Islet precursor cell (in vitro differentiated cells): ENCODE results near the gene GBGT1.

Experiments
- DNase-seq: peaks from one replicate; pipeline ENCODE4 v3.0.0-alpha.2; 2018

Gene GBGT1

DNA sequence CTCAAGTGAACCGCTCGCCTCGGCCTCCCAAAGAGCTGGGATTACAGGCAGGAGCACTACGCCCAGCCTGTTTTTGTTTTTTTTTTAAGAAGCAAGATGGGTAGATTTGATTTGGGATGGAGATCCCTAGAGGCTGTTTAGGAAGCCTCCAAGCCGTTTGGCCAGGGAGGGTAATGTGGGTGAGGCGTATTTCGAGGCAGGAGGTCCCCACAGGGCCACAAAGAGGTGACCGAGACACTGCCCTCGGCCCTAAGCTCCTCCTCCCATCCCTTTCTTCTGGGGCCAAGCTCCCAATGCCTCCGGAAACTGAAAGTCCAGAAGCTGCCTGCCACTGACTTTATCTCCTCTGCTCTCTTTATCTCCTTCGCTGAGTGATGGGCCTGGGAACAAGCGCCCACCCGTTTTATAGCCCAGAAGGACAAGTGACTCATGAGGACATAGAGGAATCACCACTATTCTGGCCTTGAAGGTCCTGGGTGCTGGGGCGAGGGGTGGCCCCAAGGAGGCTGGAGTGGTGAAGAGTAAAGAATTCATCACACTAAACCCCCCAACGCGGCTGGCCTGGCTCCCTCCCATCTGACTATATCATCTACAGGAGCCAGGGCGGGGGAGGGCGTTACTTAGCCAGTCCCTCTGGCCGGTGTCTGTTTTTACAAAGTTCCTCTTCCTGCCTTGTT lies 40.6 kb downstream of the GBGT1 start:
- DNase-seq, result peak; percentile 89

- no peak for DNase-seq
Measured at GRCh38 chr9:133122605-133122934, 41.1 kb downstream of the GBGT1 start.

DNA sequence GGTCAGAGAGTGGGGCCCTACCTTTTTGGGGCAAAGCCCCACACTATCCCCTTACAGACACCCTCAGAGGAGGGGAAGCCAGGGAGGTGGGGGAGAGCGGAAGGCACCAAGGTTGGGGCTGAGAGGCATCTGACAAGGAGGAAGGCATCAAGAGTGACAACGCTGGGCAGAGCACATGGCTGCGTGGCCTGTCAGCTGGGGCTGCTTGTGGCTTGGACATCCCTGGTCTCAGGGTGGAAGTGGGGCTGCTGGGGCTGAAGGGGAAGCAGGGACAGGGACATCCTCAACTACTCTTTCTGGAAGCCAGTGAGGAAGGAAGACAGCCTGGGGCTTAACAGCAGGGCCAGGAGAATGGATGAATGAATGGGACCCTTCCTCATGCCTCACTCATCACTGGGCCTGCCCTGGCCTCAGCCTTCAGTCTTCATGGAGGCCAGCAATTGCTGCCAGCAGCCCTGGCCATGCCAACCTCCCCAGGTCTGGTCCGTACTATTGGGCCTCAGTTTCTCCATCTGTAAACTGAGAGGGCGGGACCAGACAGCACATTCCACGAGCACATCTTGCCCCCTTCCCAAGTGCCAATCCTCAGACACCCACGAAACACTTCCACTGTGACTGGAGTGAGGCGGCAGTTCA lies 41.7 kb downstream of the GBGT1 start:
- no peak for DNase-seq

GRCh38 chr9:133121198-133121914 lies 42.4 kb downstream of the GBGT1 start, which contains the start of gene RALGDS:
RALGDS (minus strand) TSS chr9:133121240; CDS start chr9:133121154, 86 bp downstream.
- peak; percentile 93 for DNase-seq

DNA sequence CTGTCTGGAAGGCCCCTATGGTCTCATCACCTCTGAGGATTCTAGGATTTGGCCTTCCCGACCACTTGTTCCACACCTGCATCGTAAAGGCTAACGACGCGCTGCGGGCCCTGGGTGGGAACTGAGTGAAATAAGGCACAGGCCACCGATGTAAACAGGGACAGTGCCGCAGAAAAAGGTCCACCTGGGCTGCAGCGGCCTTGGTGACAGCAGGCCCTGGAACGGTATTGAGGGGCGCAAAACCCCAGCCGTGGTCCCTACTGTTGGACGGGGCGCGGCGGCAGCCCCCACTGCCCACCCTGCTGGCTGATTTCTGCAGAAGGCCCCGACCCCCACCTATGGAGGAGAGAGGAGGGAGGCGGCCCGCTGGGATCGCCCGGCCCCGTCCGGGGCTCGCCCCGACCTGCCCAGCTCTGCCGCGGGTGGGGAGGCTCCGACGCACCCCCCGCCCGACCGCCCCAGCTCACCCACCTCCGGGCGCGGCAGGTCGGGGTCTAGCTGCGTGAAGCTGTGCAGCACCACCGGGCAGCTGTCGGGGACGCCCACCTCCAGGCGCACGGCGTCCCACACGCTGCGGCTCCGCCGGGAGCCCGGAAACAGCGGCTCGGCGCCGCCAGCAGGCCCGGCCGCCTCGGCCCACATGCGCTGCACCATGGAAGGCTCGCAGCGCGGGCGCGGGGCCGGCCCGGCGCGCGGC lies 43.1 kb downstream of the GBGT1 start:
- DNase-seq, result no peak

DNA sequence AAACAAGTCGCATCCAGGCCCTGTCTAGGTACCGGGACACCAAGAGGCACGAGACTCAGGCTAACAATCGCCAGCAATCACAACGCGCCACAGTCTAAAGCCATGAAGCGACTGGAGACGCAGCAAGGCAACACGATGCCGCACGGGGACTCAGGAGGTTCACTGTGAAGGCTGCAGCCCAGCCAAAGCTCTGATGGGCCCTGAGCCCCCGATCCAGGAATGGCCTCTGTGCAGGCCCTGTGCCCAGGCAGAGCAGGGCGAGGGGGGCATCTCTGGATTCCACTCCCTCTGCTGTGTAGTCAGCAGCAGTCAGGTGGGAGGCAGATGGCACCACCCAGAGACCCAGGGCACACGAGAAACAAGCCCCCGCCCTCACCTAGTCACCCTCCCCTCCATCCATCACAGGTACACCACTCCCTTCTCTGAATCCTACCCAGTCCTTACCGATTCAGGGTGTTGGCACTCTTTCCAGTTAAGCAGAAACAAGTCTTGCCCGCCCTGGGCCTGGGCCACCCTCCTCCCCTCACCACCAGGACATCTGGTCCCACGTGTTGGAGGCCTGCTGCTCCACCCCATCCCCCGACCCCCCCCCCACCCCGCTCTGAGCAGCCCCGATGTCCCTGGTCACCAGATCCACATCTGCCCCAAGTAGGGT lies 43.7 kb downstream of the GBGT1 start:
- no peak for DNase-seq

DNA sequence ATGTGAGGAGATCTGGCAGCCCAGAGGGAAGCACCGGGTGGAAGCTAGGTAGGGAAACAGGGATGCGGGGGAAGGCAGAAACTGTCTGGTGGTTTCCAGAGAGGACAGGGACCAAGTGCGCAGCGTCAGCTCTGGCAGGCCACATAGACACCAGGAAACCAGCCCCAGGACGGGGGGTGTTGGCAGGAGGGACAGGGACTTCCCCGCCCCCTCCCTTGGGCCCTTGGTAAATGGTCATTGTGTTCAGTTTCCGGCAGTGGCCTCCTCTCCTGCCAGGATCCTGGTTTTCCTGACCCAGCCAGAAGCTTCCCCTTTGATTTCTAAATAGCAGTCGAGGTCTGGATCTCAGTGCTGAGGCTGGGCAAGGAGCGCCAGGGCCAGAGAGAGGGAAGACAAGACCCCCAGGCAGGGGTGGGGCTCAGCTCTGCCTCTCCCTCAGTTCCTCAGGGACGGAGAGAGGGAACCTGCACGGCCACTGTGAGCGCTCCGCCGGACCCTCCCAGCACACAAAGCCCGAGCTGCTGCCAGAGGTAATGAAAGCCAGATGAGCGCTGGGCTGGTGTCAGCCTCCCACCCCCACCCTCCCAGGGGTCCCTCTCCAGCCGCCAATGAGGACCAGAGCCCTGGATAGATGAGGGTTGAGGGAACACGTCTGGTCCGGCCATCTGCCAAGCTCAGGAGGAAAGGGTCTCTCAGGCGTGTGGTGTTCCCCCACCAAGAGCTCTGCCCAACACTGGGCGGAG lies 44.4 kb downstream of the GBGT1 start:
- DNase-seq, result no peak

GRCh38 chr9:133118568-133118967 lies 45.1 kb downstream of the GBGT1 start:
- no peak for DNase-seq

GRCh38 chr9:133118179-133118520 lies 45.6 kb downstream of the GBGT1 start:
- no peak for DNase-seq

DNA sequence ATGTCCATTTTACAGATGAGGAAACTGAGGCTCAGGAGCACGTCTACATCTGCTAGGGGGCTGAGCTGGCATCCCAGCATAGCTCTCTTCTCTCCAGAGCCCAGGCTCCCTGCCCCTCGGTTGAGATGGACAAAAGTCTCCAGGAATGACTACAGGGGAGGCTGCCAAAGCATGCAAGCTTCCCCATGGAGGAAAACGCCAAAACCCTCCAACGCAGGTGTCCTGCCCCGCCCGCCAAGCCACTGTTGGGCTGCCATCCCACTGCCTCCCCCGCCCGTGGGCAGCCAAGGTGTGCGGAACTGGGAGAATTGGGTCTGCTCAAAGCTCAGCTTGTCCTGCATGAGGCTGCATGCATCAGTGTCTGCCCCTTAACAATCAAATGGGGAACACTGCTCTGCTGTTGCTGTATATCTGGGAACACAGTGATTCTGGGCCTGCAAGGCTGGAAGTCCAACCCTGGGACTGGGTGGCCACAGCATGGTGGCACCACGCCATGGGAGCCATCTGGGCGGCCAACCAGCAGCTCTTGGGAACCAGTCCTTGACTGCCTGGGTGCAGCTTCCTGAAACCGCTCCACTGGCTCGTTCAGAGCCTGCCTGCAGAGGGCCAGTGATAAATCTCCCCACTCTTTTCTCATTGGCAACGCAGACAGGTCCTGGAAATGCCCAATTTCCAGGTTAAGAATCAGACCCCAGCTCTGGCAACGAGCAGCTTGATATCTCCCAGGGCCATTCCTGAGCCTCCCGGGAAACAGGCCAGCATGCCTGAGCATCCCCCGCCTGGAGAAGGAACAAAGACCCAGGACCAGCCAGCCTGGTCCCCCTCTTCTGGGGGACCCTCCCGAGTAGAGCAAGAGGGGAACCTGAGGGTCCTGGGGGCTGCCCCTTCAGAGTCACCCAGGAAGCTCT lies 46.2 kb downstream of the GBGT1 start:
- DNase-seq, result no peak

DNA sequence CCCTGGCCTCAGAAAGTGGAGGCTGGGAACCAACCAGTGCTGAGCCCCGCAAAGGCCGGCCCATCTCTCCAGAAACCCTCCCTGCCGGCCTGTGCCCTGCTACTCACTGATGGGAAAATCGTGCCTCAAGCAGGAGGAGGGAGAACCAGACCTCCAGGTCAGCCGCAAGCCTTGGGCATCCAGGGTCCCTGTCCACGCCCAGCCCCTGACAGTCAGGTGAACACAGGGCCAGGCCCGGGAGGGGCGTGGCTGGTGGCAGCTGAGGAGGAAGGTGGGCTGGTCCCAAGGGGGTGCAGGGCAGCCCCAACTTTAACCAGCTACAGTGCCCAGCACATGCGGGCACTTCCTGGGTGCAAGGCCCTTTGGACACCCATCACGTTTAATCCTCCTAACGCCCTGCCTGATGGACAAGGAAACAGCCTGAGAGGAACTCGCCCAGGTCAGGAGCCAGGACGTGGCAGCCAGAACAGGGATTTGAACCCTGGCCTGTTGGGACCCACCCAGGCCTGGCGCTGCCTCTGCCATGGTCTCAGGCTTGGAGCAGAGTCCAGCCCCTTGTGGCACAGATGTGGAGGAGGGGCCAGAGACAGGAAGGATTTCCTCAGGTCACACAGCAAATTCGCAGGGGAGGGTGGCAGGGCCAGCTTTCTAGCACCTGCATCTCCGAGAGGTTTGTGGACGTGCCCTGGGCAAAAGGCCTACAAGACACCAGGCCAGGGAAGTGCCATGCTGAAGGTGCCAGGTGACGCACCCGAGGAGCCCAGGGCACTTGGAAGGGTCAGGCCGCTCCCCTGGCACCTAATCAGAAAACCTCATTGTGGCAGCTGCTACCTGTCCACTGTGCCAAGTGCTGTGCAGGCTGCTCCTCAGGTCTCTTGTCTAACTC lies 47.1 kb downstream of the GBGT1 start:
- no peak for DNase-seq

- no peak for DNase-seq
Measured at GRCh38 chr9:133115604-133116345, 47.9 kb downstream of the GBGT1 start.

GRCh38 chr9:133114886-133115603 lies 48.7 kb downstream of the GBGT1 start:
- no peak for DNase-seq

- DNase-seq, result peak; percentile 80
Measured at GRCh38 chr9:133113949-133114885, 49.5 kb downstream of the GBGT1 start.

- no peak for DNase-seq
Measured at GRCh38 chr9:133113163-133113948, 50.4 kb downstream of the GBGT1 start.

GRCh38 chr9:133112663-133113026 lies 51.1 kb downstream of the GBGT1 start:
- DNase-seq, result no peak
